Ishikawa (cell line): ENCODE measurements around the gene ABCD4.

ENCODE experiments used
- CEBPB ChIP-seq: IDR thresholded peaks from 2 replicates; pipeline ENCODE4 v1.6.1; 2012
- CREB1 ChIP-seq: IDR thresholded peaks from 2 replicates; pipeline ENCODE4 v1.6.1; 2012; ENCODE audit warnings: low read depth
- EP300 ChIP-seq: IDR thresholded peaks from 2 replicates; pipeline ENCODE4 v1.6.1; 2012; ENCODE audit warnings: borderline replicate concordance
- FOXM1 ChIP-seq: IDR thresholded peaks from 2 replicates; pipeline ENCODE4 v1.6.1; 2012; ENCODE audit warnings: low read depth, borderline replicate concordance
- RAD21 ChIP-seq: IDR thresholded peaks from 2 replicates; pipeline ENCODE4 v1.6.1; 2012; ENCODE audit warnings: low read depth
- TAF1 ChIP-seq: IDR thresholded peaks from 2 replicates; pipeline ENCODE4 v1.6.1; 2012; ENCODE audit warnings: low read depth, mild to moderate bottlenecking
- YY1 ChIP-seq: IDR thresholded peaks from 2 replicates; pipeline ENCODE4 v1.6.1; 2012; ENCODE audit warnings: low read depth
- ZBTB7A ChIP-seq: IDR thresholded peaks from 2 replicates; pipeline ENCODE4 v1.6.1; 2012; ENCODE audit warnings: low read depth
- TF ChIP-seq, protein P1 (sequence below): IDR thresholded peaks from 2 replicates; pipeline ENCODE4 v1.6.1; 2012
- TF ChIP-seq, protein P2 (sequence below): IDR thresholded peaks from 2 replicates; pipeline ENCODE4 v1.6.1; 2012; ENCODE audit warnings: low read depth, mild to moderate bottlenecking

DNA sequence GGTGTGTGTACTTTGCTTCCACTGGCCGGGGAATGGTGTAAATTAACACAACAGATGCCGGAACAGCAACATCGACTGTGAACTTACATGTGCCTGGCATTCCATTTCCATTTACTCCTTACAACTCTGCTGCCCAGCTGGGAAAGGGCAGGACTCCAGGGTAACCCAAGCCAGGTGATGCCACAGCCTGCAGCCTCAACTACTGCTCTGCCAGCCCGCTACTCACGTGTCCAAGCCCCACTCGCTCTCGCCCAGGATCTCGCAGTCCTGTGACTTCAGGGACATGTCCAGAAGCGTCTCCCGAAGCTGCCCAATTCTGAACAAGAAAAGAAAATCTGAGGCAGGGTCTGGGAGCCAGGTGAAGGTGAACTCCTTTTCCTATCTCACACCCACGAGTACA, 10.7 kb downstream of the ABCD4 start:
- TF ChIP-seq CEBPB (no peak), YY1 (no peak), RAD21 (no peak), CREB1 (no peak), EP300 (no peak), TAF1 (no peak), ZBTB7A (no peak), FOXM1 (no peak)
- TF ChIP-seq, protein P1, sequence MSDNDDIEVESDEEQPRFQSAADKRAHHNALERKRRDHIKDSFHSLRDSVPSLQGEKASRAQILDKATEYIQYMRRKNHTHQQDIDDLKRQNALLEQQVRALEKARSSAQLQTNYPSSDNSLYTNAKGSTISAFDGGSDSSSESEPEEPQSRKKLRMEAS = no peak
- TF ChIP-seq, protein P2, sequence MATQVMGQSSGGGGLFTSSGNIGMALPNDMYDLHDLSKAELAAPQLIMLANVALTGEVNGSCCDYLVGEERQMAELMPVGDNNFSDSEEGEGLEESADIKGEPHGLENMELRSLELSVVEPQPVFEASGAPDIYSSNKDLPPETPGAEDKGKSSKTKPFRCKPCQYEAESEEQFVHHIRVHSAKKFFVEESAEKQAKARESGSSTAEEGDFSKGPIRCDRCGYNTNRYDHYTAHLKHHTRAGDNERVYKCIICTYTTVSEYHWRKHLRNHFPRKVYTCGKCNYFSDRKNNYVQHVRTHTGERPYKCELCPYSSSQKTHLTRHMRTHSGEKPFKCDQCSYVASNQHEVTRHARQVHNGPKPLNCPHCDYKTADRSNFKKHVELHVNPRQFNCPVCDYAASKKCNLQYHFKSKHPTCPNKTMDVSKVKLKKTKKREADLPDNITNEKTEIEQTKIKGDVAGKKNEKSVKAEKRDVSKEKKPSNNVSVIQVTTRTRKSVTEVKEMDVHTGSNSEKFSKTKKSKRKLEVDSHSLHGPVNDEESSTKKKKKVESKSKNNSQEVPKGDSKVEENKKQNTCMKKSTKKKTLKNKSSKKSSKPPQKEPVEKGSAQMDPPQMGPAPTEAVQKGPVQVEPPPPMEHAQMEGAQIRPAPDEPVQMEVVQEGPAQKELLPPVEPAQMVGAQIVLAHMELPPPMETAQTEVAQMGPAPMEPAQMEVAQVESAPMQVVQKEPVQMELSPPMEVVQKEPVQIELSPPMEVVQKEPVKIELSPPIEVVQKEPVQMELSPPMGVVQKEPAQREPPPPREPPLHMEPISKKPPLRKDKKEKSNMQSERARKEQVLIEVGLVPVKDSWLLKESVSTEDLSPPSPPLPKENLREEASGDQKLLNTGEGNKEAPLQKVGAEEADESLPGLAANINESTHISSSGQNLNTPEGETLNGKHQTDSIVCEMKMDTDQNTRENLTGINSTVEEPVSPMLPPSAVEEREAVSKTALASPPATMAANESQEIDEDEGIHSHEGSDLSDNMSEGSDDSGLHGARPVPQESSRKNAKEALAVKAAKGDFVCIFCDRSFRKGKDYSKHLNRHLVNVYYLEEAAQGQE = no peak
